Gastroesophageal sphincter (tissue), 4 donors: ENCODE results near the gene STAP1. TPM values are rescaled to one million over a fixed set of nuclear protein-coding genes. Genes with fewer than 3 reads are reported as not detected.
A peak's percentile ranks its signal among the peaks of the same experiment; 100 is the strongest.

Source experiments
- ATAC-seq: fragments of 150-250 bp; one replicate; pipeline ENCODE4 v1.9.1; 2016; ENCODE audit warnings: mild to moderate bottlenecking, moderate library complexity
- H3K27ac ChIP-seq, 4 donors: fragments of 200-600 bp; sonication (generic) in 3 of 4; 1 replicate in 3 of 4; 2 replicates in 1 of 4; pipeline ENCODE4 v1.5.1; 2016 to 2019
- H3K27me3 ChIP-seq: fragments of 200-600 bp; sonication (generic); one replicate; pipeline ENCODE4 v1.5.1; 2019
- H3K36me3 ChIP-seq, 2 donors: fragments of 200-600 bp; sonication (generic); one replicate each; pipeline ENCODE4 v1.5.1; 2019; ENCODE audit warnings: control low read depth in 1 of 2
- H3K4me1 ChIP-seq, 3 donors: fragments of 200-600 bp; sonication (generic); 1 replicate in 2 of 3; 2 replicates in 1 of 3; pipeline ENCODE4 v1.5.1; 2016 to 2019; ENCODE audit warnings: control low read depth in 2 of 3
- H3K4me3 ChIP-seq, 2 donors: fragments of 200-600 bp; sonication (generic); one replicate each; pipeline ENCODE4 v1.5.1; 2019; ENCODE audit warnings: mild to moderate bottlenecking in 1 of 2, moderate library complexity in 1 of 2
- H3K9me3 ChIP-seq, 3 donors: fragments of 200-600 bp; sonication (generic); one replicate each; pipeline ENCODE4 v1.5.1; 2017 to 2019; ENCODE audit warnings: control low read depth in 2 of 3
- CTCF ChIP-seq, 4 experiments: fragments of 200-600 bp in 2 of 4; fragments of 450-650 bp in 2 of 4; sonication (generic) in 1 of 4; IDR thresholded peaks; one replicate each; pipeline ENCODE4 v1.5.1; 2017 to 2019; ENCODE audit warnings: antibody characterized with exemption in 4 of 4, mild to moderate bottlenecking in 2 of 4, moderate library complexity in 2 of 4
- EP300 ChIP-seq: sonication (generic); formaldehyde crosslinking; IDR thresholded peaks from one replicate; pipeline ENCODE4 v1.6.1; 2017; ENCODE audit warnings: antibody characterized with exemption, mild to moderate bottlenecking
- POLR2A ChIP-seq, 2 donors: fragments of 450-650 bp; IDR thresholded peaks; one replicate each; pipeline ENCODE4 v1.6.1; 2017; ENCODE audit warnings: antibody characterized with exemption in 2 of 2, mild to moderate bottlenecking in 2 of 2, moderate library complexity in 1 of 2
- POLR2AphosphoS5 ChIP-seq: sonication (generic); formaldehyde crosslinking; IDR thresholded peaks from one replicate; pipeline ENCODE4 v1.6.1; 2017; ENCODE audit warnings: antibody characterized with exemption
- WGBS, 2 donors: methylation state at CpG; one replicate each; pipeline ENCODE4 v1.1.5; 2018; ENCODE audit warnings: low coverage in 1 of 2; 5-methylcytosine and 5-hydroxymethylcytosine counted together
- total RNA-seq, 4 donors: library from RNA; depleted of rRNA; stranded (reverse); fragments of >200 nt; gene quantifications; one replicate each; pipeline ENCODE4 v1.1.0, GENCODE V29; 2016

STAP1 gene
- total RNA-seq, 4 donors from 2014 or later = 0.54 to 2.2 (median 0.77) TPM; not detected in 1

- Histone ChIP-seq H3K9me3 (no peaks in the 10 kb centered on the region), H3K27ac (no peak overlapping the region), H3K27me3 (no peaks in the 10 kb centered on the region), H3K36me3 (peaks cover 2 to 69% of the 10 kb centered on the region in 2 donors), H3K4me3 (no peak overlapping the region), H3K4me1 (peaks cover 0 to 32% (median 0%) of the 10 kb centered on the region in 3 donors)
- ATAC-seq = no peak
- no peak for TF ChIP-seq POLR2AphosphoS5
- no peak for TF ChIP-seq CTCF (IDR thresholded peaks at IDR 0.05)
- TF ChIP-seq POLR2A (IDR thresholded peaks at IDR 0.05) = no peak
- TF ChIP-seq EP300 = no peak
- 96 to 100% methylated on average over 1 of the region's 1 CpG for WGBS, 2 donors
Observed at GRCh38 chr4:67539830-67540229, 18.7 kb upstream of the STAP1 start.

GRCh38 chr4:67542076-67542475 is 16.5 kb upstream of the STAP1 start:
- Histone ChIP-seq H3K27me3 (no peaks in the 10 kb centered on the region), H3K36me3 (peaks cover 2 to 52% of the 10 kb centered on the region in 2 donors), H3K27ac (no peak overlapping the region), H3K4me1 (peaks cover 0 to 43% (median 0%) of the 10 kb centered on the region in 3 donors), H3K9me3 (no peaks in the 10 kb centered on the region), H3K4me3 (no peak overlapping the region)
- ATAC-seq = no peak
- WGBS, 2 donors = 58% methylated on average over 1 of the region's 1 CpG; no CpG with 5 or more reads in 1 of the 2 donors
- TF ChIP-seq POLR2AphosphoS5 = no peak
- TF ChIP-seq POLR2A (IDR thresholded peaks at IDR 0.05) = no peak

- TF ChIP-seq POLR2AphosphoS5 = peak; percentile 92
- peak; percentile 77 to 82 for TF ChIP-seq POLR2A (IDR thresholded peaks at IDR 0.05)
- no peak for TF ChIP-seq EP300
- TF ChIP-seq CTCF (IDR thresholded peaks at IDR 0.05) = peak in 1 of 4 experiments; percentile 6
- Histone ChIP-seq H3K36me3 (peaks cover 2 to 19% of the 10 kb centered on the region in 2 donors), H3K4me3 (peak within 1 kb of the TSS; percentile 77 to 85), H3K9me3 (no peaks in the 10 kb centered on the region), H3K4me1 (peaks cover 0 to 44% (median 0%) of the 10 kb centered on the region in 3 donors), H3K27ac (peak within 1 kb of the TSS; percentile 71 to 95 (median 92)), H3K27me3 (no peaks in the 10 kb centered on the region)
- 0 to 1% methylated on average over 5 to 10 of the region's 53 CpGs for WGBS, 2 donors
- ATAC-seq = peak; percentile 100
Observed at GRCh38 chr4:67545199-67546003, 13.1 kb upstream of the STAP1 start, which contains the start of gene CENPC. Gene CENPC, minus strand, starts transcription at chr4:67545503. Its CDS starts 148 bp downstream, at chr4:67545355.

GRCh38 chr4:67546004-67546356 is 12.5 kb upstream of the STAP1 start:
- ATAC-seq = no peak
- TF ChIP-seq EP300 = no peak
- TF ChIP-seq POLR2A (IDR thresholded peaks at IDR 0.05) = no peak
- no peak for TF ChIP-seq CTCF (IDR thresholded peaks at IDR 0.05)
- no peak for TF ChIP-seq POLR2AphosphoS5
- peaks cover 0 to 44% (median 0%) of the 10 kb centered on the region in 3 donors for H3K4me1 ChIP-seq
- peaks cover 2 to 13% of the 10 kb centered on the region in 2 donors for H3K36me3 ChIP-seq
- H3K27ac ChIP-seq = peak overlapping the region; percentile 63 to 95 (median 92)
- H3K4me3 ChIP-seq = peak overlapping the region; percentile 77 to 85
- no peaks in the 10 kb centered on the region for H3K9me3 ChIP-seq
- WGBS, 2 donors = 19 to 23% methylated on average over 4 of the region's 4 CpGs
- H3K27me3 ChIP-seq = no peaks in the 10 kb centered on the region

- peaks cover 0 to 36% (median 0%) of the 10 kb centered on the region in 3 donors for H3K4me1 ChIP-seq
- H3K36me3 ChIP-seq = peaks cover 0 to 9% of the 10 kb centered on the region in 2 donors
- no peak for ATAC-seq
- no peaks in the 10 kb centered on the region for H3K27me3 ChIP-seq
- no peak overlapping the region for H3K4me3 ChIP-seq
- WGBS, 2 donors = 34 to 51% methylated on average over 3 to 4 of the region's 4 CpGs
- H3K27ac ChIP-seq = peak overlapping the region in 1 of 4 donors; percentile 16
- no peaks in the 10 kb centered on the region for H3K9me3 ChIP-seq
- TF ChIP-seq CTCF (IDR thresholded peaks at IDR 0.05) = peak in 2 of 4 experiments; percentile 17 to 24
- no peak for TF ChIP-seq POLR2AphosphoS5
- no peak for TF ChIP-seq POLR2A (IDR thresholded peaks at IDR 0.05)
Observed at GRCh38 chr4:67546971-67547370, 11.6 kb upstream of the STAP1 start.
